B cell (primary cell): ENCODE measurements around the gene C14orf119. TPM values are rescaled to one million over a fixed set of nuclear protein-coding genes. Genes with fewer than 3 reads are reported as not detected.

Source experiments
- ATAC-seq: fragments of 200-7000 bp; cut with Tn5 transposase; one replicate; pipeline ENCODE4 v1.10.0; 2021; ENCODE audit warnings: low read depth, mild to moderate bottlenecking, moderate number of reproducible peaks, moderate library complexity
- CTCF ChIA-PET: fragments of 350-600 bp; sonication (Branson Sonifier 250); formaldehyde crosslinking; loops from one replicate; lab custom pipeline; 2021; ENCODE audit warnings: antibody characterized with exemption, inconsistent platforms; lab: Charles Lee
- POLR2A ChIA-PET: fragments of 350-600 bp; sonication (Branson Sonifier 250); formaldehyde crosslinking; loops from one replicate; lab custom pipeline; 2021; ENCODE audit warnings: antibody characterized with exemption; lab: Charles Lee
- DNase-seq: peaks from one replicate; pipeline ENCODE4 v3.0.0; 2013
- H2AFZ ChIP-seq: 2 replicates; pipeline ENCODE4 v1.6.1; 2012; ENCODE audit warnings: mild to moderate bottlenecking, low read depth, low read length; ENCODE audit not compliant: insufficient read depth, poor library complexity, severe bottlenecking
- H3K27ac ChIP-seq, 2 donors: 1 replicate in 1 of 2; 2 replicates in 1 of 2; pipeline ENCODE4 v1.5.1; 2012 to 2013; ENCODE audit warnings: low read length in 2 of 2, mild to moderate bottlenecking in 2 of 2, moderate library complexity in 1 of 2
- H3K27me3 ChIP-seq, 4 experiments: fragments of 200-600 bp in 1 of 4; sonication (generic) in 1 of 4; replicated peaks in 1 of 4; 1 replicate in 2 of 4; 2 replicates in 2 of 4; pipeline versions ENCODE4 v1.6.1 to v1.7.0; 2013 to 2016; ENCODE audit warnings: low read length in 3 of 4, mild to moderate bottlenecking in 2 of 4, mixed read lengths in 1 of 4, moderate library complexity in 1 of 4; ENCODE audit not compliant: insufficient read depth in 4 of 4, control insufficient read depth in 3 of 4; ENCODE audit errors: control extremely low read depth in 1 of 4
- H3K36me3 ChIP-seq, 2 experiments: replicated peaks in 1 of 2; 1 replicate in 1 of 2; 2 replicates in 1 of 2; pipeline versions ENCODE4 v1.6.1 to v1.7.1; 2013; ENCODE audit warnings: low read length in 1 of 2; ENCODE audit not compliant: insufficient read depth in 2 of 2, control insufficient read depth in 1 of 2; ENCODE audit errors: control extremely low read depth in 1 of 2, extremely low read depth in 1 of 2
- H3K4me1 ChIP-seq, 2 donors: fragments of 200-600 bp in 1 of 2; sonication (generic) in 1 of 2; 1 replicate in 1 of 2; 2 replicates in 1 of 2; pipeline versions ENCODE4 v1.5.1 to v1.6.1; 2013 to 2017; ENCODE audit warnings: low read length in 2 of 2; ENCODE audit not compliant: control insufficient read depth in 2 of 2, insufficient read depth in 2 of 2
- H3K4me2 ChIP-seq: replicated peaks from 2 replicates; pipeline ENCODE3; 2012; ENCODE audit warnings: mild to moderate bottlenecking, low read depth, low read length; ENCODE audit not compliant: poor library complexity, severe bottlenecking
- H3K4me3 ChIP-seq, 5 experiments: fragments of 200-600 bp in 1 of 5; sonication (generic) in 1 of 5; 1 replicate in 3 of 5; 2 replicates in 2 of 5; pipeline versions ENCODE4 v1.5.1 to v1.7.0; 2011 to 2016; ENCODE audit warnings: low read length in 4 of 5, mild to moderate bottlenecking in 4 of 5, low read depth in 2 of 5, control low read depth in 1 of 5, moderate library complexity in 1 of 5; ENCODE audit not compliant: insufficient read depth in 1 of 5; ENCODE audit errors: control extremely low read depth in 1 of 5, extremely low read depth in 1 of 5
- H3K79me2 ChIP-seq: fragments of 200-600 bp; sonication (generic); one replicate; pipeline ENCODE4 v1.6.0; 2016; ENCODE audit warnings: low read length; ENCODE audit not compliant: control insufficient read depth, insufficient read depth
- H3K9ac ChIP-seq: fragments of 200-600 bp; sonication (generic); 2 replicates; pipeline ENCODE4 v1.6.1; 2017; ENCODE audit warnings: mild to moderate bottlenecking, low read length, moderate library complexity
- H3K9me3 ChIP-seq, 3 donors: one replicate each; pipeline versions ENCODE4 v1.6.1 to v1.7.1; 2013; ENCODE audit warnings: low read length in 2 of 3; ENCODE audit not compliant: control insufficient read depth in 2 of 3, insufficient read depth in 1 of 3; ENCODE audit errors: control extremely low read depth in 1 of 3
- H4K20me1 ChIP-seq: 2 replicates; pipeline ENCODE4 v1.6.0; 2012; ENCODE audit warnings: mild to moderate bottlenecking, low read length; ENCODE audit not compliant: insufficient read depth, control insufficient read depth, poor library complexity, severe bottlenecking
- H3K27ac Mint-ChIP-seq: one replicate; pipeline ENCODE4 v1.8.0; 2021; ENCODE audit warnings: mixed read lengths
- H3K27me3 Mint-ChIP-seq: one replicate; pipeline ENCODE4 v1.8.0; 2021; ENCODE audit warnings: mixed read lengths
- H3K4me1 Mint-ChIP-seq: one replicate; pipeline ENCODE4 v1.8.0; 2021; ENCODE audit warnings: mixed read lengths
- H3K4me3 Mint-ChIP-seq: one replicate; pipeline ENCODE4 v1.8.0; 2021; ENCODE audit warnings: mixed read lengths
- H3K9me3 Mint-ChIP-seq: one replicate; pipeline ENCODE4 v1.8.0; 2022; ENCODE audit warnings: mixed read lengths; ENCODE audit not compliant: insufficient read depth
- CTCF ChIP-seq: fragments of 200-600 bp; IDR thresholded peaks from one replicate; pipeline ENCODE4 v1.8.0; 2022; ENCODE audit warnings: antibody characterized with exemption, mild to moderate bottlenecking
- EZH2 ChIP-seq: IDR thresholded peaks from 2 replicates; pipeline ENCODE4 v1.6.1; 2012; ENCODE audit warnings: borderline replicate concordance, low read depth, mild to moderate bottlenecking, moderate library complexity, low read length; ENCODE audit not compliant: insufficient read depth, poor library complexity, severe bottlenecking
- intact Hi-C: fragments of 100-400 bp; cut with micrococcal nuclease; formaldehyde crosslinking; loops from one replicate; pipeline ENCODE4 v1.10.0; 2022
- polyA plus RNA-seq: library from polyadenylated mRNA; depleted of rRNA; stranded (reverse); fragments of >200 nt; gene quantifications from 2 replicates; pipeline ENCODE4 v1.2.3, GENCODE V29; 2012
- total RNA-seq, 2 donors: library from RNA; stranded (reverse); fragments of 120-200 nt in 1 of 2; gene quantifications; 1 replicate in 1 of 2; 2 replicates in 1 of 2; pipeline versions ENCODE4 v1.2.3 to v1.2.4, GENCODE V29; 2013 to 2022

Gene C14orf119
- total and polyA plus RNA-seq, 2 donors (not counting 1 experiment from before 2014, with no cell fraction given), result 12.2 to 30.6 TPM

GRCh38 chr14:23149745-23150144, 54.4 kb downstream of the C14orf119 start:
- no peak overlapping the region for H2AFZ ChIP-seq
- no peak for DNase-seq
- ATAC-seq, result no peak
- no peaks in the 10 kb centered on the region for H4K20me1 ChIP-seq
- H3K27me3 ChIP-seq, result no peaks in the 10 kb centered on the region
- ChIA-PET CTCF (no interaction called here), POLR2A (no interaction called here)
- H3K4me1 Mint-ChIP-seq, result peaks cover 6% of the 10 kb centered on the region
- peaks cover 12% of the 10 kb centered on the region for H3K27me3 Mint-ChIP-seq
- H3K27ac ChIP-seq, result no peak overlapping the region
- H3K36me3 ChIP-seq, result no peaks in the 10 kb centered on the region
- TF ChIP-seq CTCF (no peak), EZH2 (no peak)
- H3K4me1 ChIP-seq, result no peaks in the 10 kb centered on the region
- H3K27ac Mint-ChIP-seq, result no peak overlapping the region
- H3K4me2 ChIP-seq, result no peak overlapping the region
- no peaks in the 10 kb centered on the region for H3K9me3 Mint-ChIP-seq
- H3K9ac ChIP-seq, result no peak overlapping the region
- no peaks in the 10 kb centered on the region for H3K9me3 ChIP-seq
- intact Hi-C loops, result no loop called here
- no peak overlapping the region for H3K4me3 Mint-ChIP-seq
- H3K4me3 ChIP-seq, result no peak overlapping the region
- no peaks in the 10 kb centered on the region for H3K79me2 ChIP-seq

Other genes with a start within 250 kb of the C14orf119 start
- 99.7 and 104 TPM in 2 replicates for gene LRP10, start 223.8 kb upstream of the C14orf119 start, total RNA-seq
- 79.2 and 120 TPM in 2 replicates for gene LRP10, start 223.8 kb upstream of the C14orf119 start, polyA plus RNA-seq
- 5.5 and 5.6 TPM in 2 replicates for gene REM2, start 212.3 kb upstream of the C14orf119 start, total RNA-seq
- gene REM2, start 212.3 kb upstream of the C14orf119 start, polyA plus RNA-seq, result 12.9 and 21.7 TPM in 2 replicates
- gene RBM23, start 176.4 kb upstream of the C14orf119 start, total RNA-seq, result 165 and 188 TPM in 2 replicates
- gene RBM23, start 176.4 kb upstream of the C14orf119 start, polyA plus RNA-seq, result 60.7 and 114 TPM in 2 replicates
- 38.8 and 48.6 TPM in 2 replicates for gene PRMT5, start 166.1 kb upstream of the C14orf119 start, total RNA-seq
- 44.0 and 50.4 TPM in 2 replicates for gene PRMT5, start 166.1 kb upstream of the C14orf119 start, polyA plus RNA-seq
- gene HAUS4, start 138.4 kb upstream of the C14orf119 start, total RNA-seq, result 33.1 and 39.3 TPM in 2 replicates
- 28.4 and 33.6 TPM in 2 replicates for gene HAUS4, start 138.4 kb upstream of the C14orf119 start, polyA plus RNA-seq
- gene AJUBA, start 113.0 kb upstream of the C14orf119 start, total RNA-seq, result 0.83 and 1.6 TPM in 2 replicates
- 0.14 TPM in 1 of 2 replicates, not detected in the other for gene AJUBA, start 113.0 kb upstream of the C14orf119 start, polyA plus RNA-seq
- gene C14orf93, start 85.4 kb upstream of the C14orf119 start, total RNA-seq, result 17.9 and 19.4 TPM in 2 replicates
- 26.8 and 29.4 TPM in 2 replicates for gene C14orf93, start 85.4 kb upstream of the C14orf119 start, polyA plus RNA-seq
- gene PSMB5, start 60.6 kb upstream of the C14orf119 start, total RNA-seq, result 29.0 and 31.9 TPM in 2 replicates
- gene PSMB5, start 60.6 kb upstream of the C14orf119 start, polyA plus RNA-seq, result 10.7 and 16.5 TPM in 2 replicates
- gene PSMB11, start 53.3 kb upstream of the C14orf119 start, total RNA-seq, result not detected in 2 replicates
- gene PSMB11, start 53.3 kb upstream of the C14orf119 start, polyA plus RNA-seq, result not detected in 2 replicates
- gene CDH24, start 38.0 kb upstream of the C14orf119 start, total RNA-seq, result 0.96 and 1.2 TPM in 2 replicates
- 1.0 and 2.1 TPM in 2 replicates for gene CDH24, start 38.0 kb upstream of the C14orf119 start, polyA plus RNA-seq
- gene ACIN1, start 369 bp upstream of the C14orf119 start, total RNA-seq, result 359 and 364 TPM in 2 replicates
- 178 and 228 TPM in 2 replicates for gene ACIN1, start 369 bp upstream of the C14orf119 start, polyA plus RNA-seq
- not detected in 2 replicates for gene CIROP, start 9.5 kb downstream of the C14orf119 start, total RNA-seq
- gene CIROP, start 9.5 kb downstream of the C14orf119 start, polyA plus RNA-seq, result not detected in 2 replicates
- gene CEBPE, start 23.8 kb downstream of the C14orf119 start, total RNA-seq, result 0.37 TPM in 1 of 2 replicates, not detected in the other
- 0.26 and 0.45 TPM in 2 replicates for gene CEBPE, start 23.8 kb downstream of the C14orf119 start, polyA plus RNA-seq
- gene SLC7A8, start 88.2 kb downstream of the C14orf119 start, total RNA-seq, result 0.85 and 1.1 TPM in 2 replicates
- 0.19 and 0.25 TPM in 2 replicates for gene SLC7A8, start 88.2 kb downstream of the C14orf119 start, polyA plus RNA-seq
- gene RNF212B, start 142.4 kb downstream of the C14orf119 start, total RNA-seq, result not detected in 2 replicates
- not detected in 2 replicates for gene RNF212B, start 142.4 kb downstream of the C14orf119 start, polyA plus RNA-seq
- gene HOMEZ, start 190.6 kb downstream of the C14orf119 start, total RNA-seq, result 15.5 TPM in 2 replicates
- 3.2 and 4.2 TPM in 2 replicates for gene HOMEZ, start 190.6 kb downstream of the C14orf119 start, polyA plus RNA-seq
- 74.8 and 76.7 TPM in 2 replicates for gene PPP1R3E, start 207.4 kb downstream of the C14orf119 start, total RNA-seq
- 56.9 and 57.2 TPM in 2 replicates for gene PPP1R3E, start 207.4 kb downstream of the C14orf119 start, polyA plus RNA-seq
- 12.9 and 17.8 TPM in 2 replicates for gene BCL2L2, start 211.3 kb downstream of the C14orf119 start, total RNA-seq
- 5.4 and 8.2 TPM in 2 replicates for gene BCL2L2, start 211.3 kb downstream of the C14orf119 start, polyA plus RNA-seq
- 280 and 293 TPM in 2 replicates for gene PABPN1, start 226.0 kb downstream of the C14orf119 start, total RNA-seq
- gene PABPN1, start 226.0 kb downstream of the C14orf119 start, polyA plus RNA-seq, result 283 and 341 TPM in 2 replicates